HEK293T (cell line): ENCODE results near the gene LARP4B.

Source experiments
- ARNT ChIP-seq: fragments of 450-650 bp; IDR thresholded peaks from 2 replicates; pipeline ENCODE4 v1.6.1; 2017; ENCODE audit warnings: mild to moderate bottlenecking
- BHLHE40 ChIP-seq: fragments of 450-650 bp; IDR thresholded peaks from 2 replicates; pipeline ENCODE4 v1.6.1; 2016; ENCODE audit warnings: mild to moderate bottlenecking, moderate library complexity, borderline replicate concordance
- FOXA1 ChIP-seq: fragments of 450-650 bp; IDR thresholded peaks from 2 replicates; pipeline ENCODE4 v1.6.1; 2016; ENCODE audit warnings: mild to moderate bottlenecking
- HDGF ChIP-seq: fragments of 450-650 bp; IDR thresholded peaks from 2 replicates; pipeline ENCODE4 v1.6.1; 2017; ENCODE audit warnings: antibody characterized with exemption, borderline replicate concordance
- LEF1 ChIP-seq: fragments of 450-650 bp; IDR thresholded peaks from 2 replicates; pipeline ENCODE4 v1.6.1; 2017; ENCODE audit warnings: mild to moderate bottlenecking, borderline replicate concordance
- SP1 ChIP-seq: fragments of 450-650 bp; IDR thresholded peaks from 2 replicates; pipeline ENCODE4 v1.6.1; 2017
- SUZ12 ChIP-seq: fragments of 450-650 bp; IDR thresholded peaks from 2 replicates; pipeline ENCODE4 v1.6.1; 2016; ENCODE audit warnings: mild to moderate bottlenecking
- TARDBP ChIP-seq: fragments of 450-650 bp; IDR thresholded peaks from 2 replicates; pipeline ENCODE4 v1.6.1; 2016
- ZNF384 ChIP-seq: fragments of 450-650 bp; IDR thresholded peaks from 2 replicates; pipeline ENCODE4 v1.6.1; 2016
- TF ChIP-seq, protein P1 (sequence below): fragments of 450-650 bp; IDR thresholded peaks from 2 replicates; pipeline ENCODE4 v1.6.1; 2016

DNA sequence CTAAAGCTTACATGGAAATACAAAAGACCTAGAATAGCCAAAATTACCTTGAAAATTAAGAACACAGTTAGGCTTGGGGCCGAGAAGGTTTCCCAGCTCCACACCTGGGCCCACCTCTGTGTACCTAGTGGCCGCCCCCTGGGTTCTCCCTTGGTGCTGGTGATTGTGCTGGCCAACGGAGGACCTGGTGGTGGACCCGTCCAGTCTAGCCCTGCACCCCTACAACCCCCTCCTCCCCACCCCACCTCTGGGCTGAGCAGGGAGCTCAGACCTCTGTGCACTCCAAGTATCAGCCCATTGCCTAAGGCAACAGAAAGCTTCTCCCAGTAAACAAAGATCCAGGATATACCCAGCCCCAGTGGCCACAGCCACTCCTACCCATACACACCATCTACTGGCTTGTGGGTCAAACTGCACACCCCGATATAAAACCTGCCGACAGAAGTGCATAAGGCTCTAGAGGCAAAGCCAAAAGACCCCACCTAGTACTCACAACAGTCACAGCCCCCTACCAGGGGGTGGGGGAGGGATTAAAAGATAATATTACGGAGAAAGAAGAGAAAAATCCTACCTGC lies 137.0 kb downstream of the LARP4B start:
- TF ChIP-seq FOXA1, result no peak
- TF ChIP-seq SP1, result no peak
- TF ChIP-seq, protein P1, sequence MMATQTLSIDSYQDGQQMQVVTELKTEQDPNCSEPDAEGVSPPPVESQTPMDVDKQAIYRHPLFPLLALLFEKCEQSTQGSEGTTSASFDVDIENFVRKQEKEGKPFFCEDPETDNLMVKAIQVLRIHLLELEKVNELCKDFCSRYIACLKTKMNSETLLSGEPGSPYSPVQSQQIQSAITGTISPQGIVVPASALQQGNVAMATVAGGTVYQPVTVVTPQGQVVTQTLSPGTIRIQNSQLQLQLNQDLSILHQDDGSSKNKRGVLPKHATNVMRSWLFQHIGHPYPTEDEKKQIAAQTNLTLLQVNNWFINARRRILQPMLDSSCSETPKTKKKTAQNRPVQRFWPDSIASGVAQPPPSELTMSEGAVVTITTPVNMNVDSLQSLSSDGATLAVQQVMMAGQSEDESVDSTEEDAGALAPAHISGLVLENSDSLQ, result no peak
- no peak for TF ChIP-seq SUZ12
- TF ChIP-seq LEF1, result no peak
- no peak for TF ChIP-seq BHLHE40
- TF ChIP-seq HDGF, result no peak
- TF ChIP-seq TARDBP, result no peak
- no peak for TF ChIP-seq ARNT
- TF ChIP-seq ZNF384, result no peak
